A673 (cell line): ENCODE measurements around the gene KRTAP4-3.

ENCODE experiments used
- CTCF ChIP-seq: fragments of 300-800, 200-600 bp; sonication (generic); conservative IDR thresholded peaks from 2 replicates; pipeline ENCODE4 v1.5.1; 2017; ENCODE audit warnings: low read depth, mild to moderate bottlenecking, antibody characterized with exemption, low read length, moderate library complexity, mixed read lengths
- EZH2 ChIP-seq: fragments of 200-600 bp; sonication (generic); IDR thresholded peaks from 2 replicates; pipeline ENCODE4 v1.6.1; 2017; ENCODE audit warnings: borderline replicate concordance, low read depth, mild to moderate bottlenecking, mixed read lengths, antibody characterized with exemption, low read length; ENCODE audit not compliant: poor library complexity, severe bottlenecking

- TF ChIP-seq CTCF = no peak
- no peak for TF ChIP-seq EZH2
Observed at GRCh38 chr17:41149652-41149985, 18.4 kb downstream of the KRTAP4-3 start, which contains the start of gene KRTAP4-5.
